ENCODE measurements around the gene C2orf80.
"Not testable (repeated sequence)": the region's sequence is repeated elsewhere in the genome, so short reads cannot be mapped to it uniquely, and the experiment has no call there.

The C2orf80 gene

GRCh38 chr2:208189810-208190503 lies at the start of gene C2orf80:
Gene C2orf80 (minus strand): TSS chr2:208190030. CDS start chr2:208186986, 3,044 bp downstream.
- no peak for DNase-seq

- no peak for DNase-seq
Measured at GRCh38 chr2:208235860-208236259, 46.0 kb upstream of the C2orf80 start.

- DNase-seq, result no peak
Measured at GRCh38 chr2:208234786-208235185, 45.0 kb upstream of the C2orf80 start.

- no peak for DNase-seq
Measured at GRCh38 chr2:208228476-208228875, 38.6 kb upstream of the C2orf80 start.

- no peak for DNase-seq
Measured at GRCh38 chr2:208227581-208228232, 37.9 kb upstream of the C2orf80 start.

GRCh38 chr2:208224802-208225201 lies 35.0 kb upstream of the C2orf80 start:
- DNase-seq, result no peak

- DNase-seq, result no peak
Measured at GRCh38 chr2:208222351-208222750, 32.5 kb upstream of the C2orf80 start.

GRCh38 chr2:208221873-208222272 lies 32.0 kb upstream of the C2orf80 start:
- DNase-seq, result not testable (repeated sequence)

- DNase-seq, result no peak
Measured at GRCh38 chr2:208210688-208211451, 21.0 kb upstream of the C2orf80 start.

- no peak for DNase-seq
Measured at GRCh38 chr2:208208335-208209085, 18.7 kb upstream of the C2orf80 start.

GRCh38 chr2:208207769-208208168 lies 17.9 kb upstream of the C2orf80 start:
- DNase-seq, result no peak

- no peak for DNase-seq
Measured at GRCh38 chr2:208204166-208204565, 14.3 kb upstream of the C2orf80 start.

- DNase-seq, result no peak
Measured at GRCh38 chr2:208195531-208195930, 5.7 kb upstream of the C2orf80 start.

GRCh38 chr2:208192611-208193236 lies 2.9 kb upstream of the C2orf80 start:
- no peak for DNase-seq

- no peak for DNase-seq
Measured at GRCh38 chr2:208189069-208189809, 591 bp downstream of the C2orf80 start.

GRCh38 chr2:208186893-208187292 lies 2.9 kb downstream of the C2orf80 start:
- no peak for DNase-seq

GRCh38 chr2:208186465-208186864 lies 3.4 kb downstream of the C2orf80 start:
- DNase-seq, result no peak

GRCh38 chr2:208183972-208184705 lies 5.7 kb downstream of the C2orf80 start:
- DNase-seq, result no peak

GRCh38 chr2:208183526-208183925 lies 6.3 kb downstream of the C2orf80 start:
- no peak for DNase-seq

GRCh38 chr2:208182835-208183234 lies 7.0 kb downstream of the C2orf80 start:
- DNase-seq, result no peak

GRCh38 chr2:208179028-208179609 lies 10.7 kb downstream of the C2orf80 start:
- DNase-seq, result no peak

Data from left hindlimb (tissue), 1 donor.